ENCODE results near the gene ME3.
"Not testable (repeated sequence)": the region's sequence is repeated elsewhere in the genome, so short reads cannot be mapped to it uniquely, and the experiment has no call there.

ME3 gene

DNA sequence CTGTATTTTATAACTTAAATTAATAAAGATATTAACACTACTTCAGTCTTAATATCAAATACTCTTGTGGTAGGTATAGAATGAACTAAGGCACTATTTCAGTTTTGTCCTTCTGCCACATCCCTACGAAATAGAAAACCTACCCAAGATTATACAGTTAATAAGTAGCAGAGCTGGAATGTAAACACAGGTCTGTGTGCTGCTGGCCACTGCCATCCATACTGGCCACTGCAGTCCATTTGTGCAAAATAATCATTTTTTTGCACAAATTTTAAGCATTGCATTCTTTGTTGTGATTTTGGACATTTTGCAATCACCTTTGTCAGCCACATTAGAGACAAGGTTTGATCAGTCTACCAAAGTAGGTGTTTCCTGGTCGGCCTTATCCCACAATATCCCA, 91.9 kb downstream of the ME3 start:
- DNase-seq: no peak

DNA sequence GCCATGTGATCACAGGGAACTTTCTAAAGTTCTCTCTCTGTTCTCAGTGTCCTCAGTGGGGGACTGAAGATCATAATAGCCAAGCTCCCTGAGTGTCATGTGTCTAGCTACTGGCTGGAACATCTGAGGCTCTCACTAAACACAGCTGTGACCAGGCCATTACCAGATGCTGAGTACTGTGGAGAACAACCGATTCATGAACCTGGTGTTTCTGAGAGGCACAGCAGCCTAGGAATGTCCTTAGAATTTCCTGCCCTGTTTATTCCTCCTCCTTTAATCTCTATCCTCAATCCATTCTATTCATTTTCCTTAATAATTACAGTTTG, 93.0 kb downstream of the ME3 start:
- no peak for DNase-seq

DNA sequence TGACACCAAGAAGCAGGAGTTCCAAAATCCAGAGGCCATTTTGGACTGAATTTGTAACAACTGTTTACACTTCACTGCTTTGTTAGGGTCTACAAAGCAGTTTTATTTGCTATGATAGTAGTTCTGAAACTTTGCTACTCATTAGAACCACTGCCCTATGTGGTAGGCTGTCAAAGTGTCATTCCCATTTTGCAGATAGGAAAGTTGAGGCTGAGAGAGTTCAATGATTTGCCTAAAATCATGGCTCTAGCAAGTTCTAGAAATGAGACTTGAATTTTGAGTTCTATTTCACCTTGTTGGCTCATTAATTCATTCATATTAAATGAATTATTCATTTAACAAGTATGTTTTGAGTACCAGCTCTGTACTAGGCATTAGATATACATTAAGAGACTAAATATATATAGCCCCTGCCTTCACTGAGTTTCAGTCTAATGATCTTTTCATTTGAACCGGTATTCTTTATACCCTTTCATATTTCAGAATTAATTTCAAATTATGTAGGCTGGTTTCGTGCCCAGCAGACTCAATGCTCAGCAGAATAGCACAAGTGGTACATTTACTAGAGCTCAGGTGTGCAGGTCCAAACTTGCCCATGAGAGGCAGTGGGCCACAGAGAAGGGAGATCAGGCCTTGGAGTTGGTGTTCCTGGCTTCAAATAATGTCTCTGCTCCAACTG, 93.5 kb downstream of the ME3 start:
- no peak for DNase-seq

DNA sequence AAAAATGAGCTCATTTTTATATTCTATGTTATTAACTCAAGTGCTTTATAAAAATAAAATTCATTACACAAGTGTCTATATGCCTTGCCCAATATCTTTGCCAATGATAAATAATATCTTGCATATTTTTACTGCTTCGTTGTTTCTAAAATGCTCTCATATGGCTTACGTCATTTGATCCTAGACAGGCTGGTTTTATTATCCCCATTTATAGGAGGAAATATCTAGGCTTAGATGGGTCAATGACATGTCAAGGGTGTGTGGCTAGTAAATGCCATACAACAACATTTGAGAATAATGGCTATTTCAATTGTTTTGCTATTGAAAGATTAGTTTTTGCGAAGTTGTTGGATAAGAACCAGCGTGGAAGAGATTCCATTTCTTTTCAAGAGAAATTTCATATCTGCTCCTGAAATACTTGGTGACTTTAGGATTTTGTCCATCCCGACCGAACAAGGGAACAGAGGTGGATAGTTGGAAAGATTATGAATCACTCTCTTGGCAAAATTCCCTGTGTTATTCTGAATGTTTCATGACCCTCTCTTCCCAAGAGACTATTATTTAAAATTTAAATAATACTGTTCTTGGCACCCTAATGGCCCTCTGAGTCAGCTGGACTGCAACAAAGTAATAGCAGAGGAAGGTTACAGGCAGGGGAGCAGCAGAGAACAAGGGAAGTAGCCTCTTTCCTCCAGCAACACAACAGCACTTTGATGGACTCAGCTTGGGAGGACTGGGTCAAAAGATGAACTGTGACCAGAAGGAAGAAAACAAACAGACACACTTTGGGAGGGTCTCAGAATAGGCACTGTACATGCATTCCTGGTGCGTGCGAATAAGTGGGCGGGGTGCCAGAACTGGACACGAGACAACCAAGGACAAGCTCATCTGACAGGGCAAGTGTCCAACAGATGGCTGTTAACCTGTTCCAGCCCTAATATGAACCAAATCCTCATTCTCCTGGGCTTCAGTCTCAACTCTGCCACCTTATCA, 94.5 kb downstream of the ME3 start:
- peak; percentile 78 for DNase-seq

DNA sequence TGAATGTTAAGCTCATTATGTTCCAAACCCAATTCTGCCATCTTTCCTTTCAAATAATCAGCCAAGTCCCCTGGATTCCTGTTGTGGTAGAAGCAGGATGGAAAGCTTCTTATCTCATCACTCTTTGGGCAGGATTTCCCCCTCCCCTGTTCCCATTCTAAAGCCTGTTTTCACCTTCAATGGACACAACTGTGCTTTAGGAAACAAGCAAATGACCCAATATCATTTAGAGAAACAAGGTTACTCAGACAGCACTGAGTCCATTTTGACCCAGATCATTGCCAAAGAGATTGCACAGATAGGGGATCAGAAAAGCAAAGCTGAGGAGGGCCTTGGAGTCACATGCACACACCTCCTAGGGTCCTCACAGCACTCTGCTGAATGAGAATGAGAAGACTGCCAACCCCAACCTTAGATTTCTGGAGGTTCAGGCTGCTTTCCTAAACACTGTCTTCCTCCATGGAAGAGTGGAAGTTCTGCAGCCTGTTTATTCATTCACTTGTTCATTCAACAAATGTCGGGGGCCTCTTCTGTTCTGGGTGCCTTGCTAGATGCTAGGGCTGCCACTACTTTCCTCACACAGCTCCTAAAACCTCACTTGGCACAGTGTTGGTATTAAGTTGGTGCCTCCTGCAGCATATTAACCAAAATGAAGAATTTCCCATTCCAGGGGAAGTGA, 95.3 kb downstream of the ME3 start:
- no peak for DNase-seq

DNA sequence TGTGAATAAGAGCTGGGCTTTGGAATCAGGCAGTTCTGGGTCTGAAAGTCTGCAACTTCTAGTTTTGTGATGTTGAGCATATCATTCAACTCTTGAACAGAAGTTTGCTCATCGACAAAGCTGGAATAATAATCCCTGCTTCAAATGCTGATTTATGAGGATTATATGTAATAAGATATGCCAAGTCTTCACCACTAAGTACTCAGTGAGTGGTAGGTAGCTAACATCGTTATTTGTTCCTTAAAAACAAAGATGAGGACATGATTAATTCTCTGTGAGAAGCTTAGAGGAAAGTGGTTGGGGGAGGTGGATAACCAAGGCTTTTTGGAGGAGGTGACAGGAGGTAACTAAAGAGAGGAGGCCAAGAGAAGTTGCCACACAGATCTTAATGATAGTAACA, 96.5 kb downstream of the ME3 start:
- no peak for DNase-seq

DNA sequence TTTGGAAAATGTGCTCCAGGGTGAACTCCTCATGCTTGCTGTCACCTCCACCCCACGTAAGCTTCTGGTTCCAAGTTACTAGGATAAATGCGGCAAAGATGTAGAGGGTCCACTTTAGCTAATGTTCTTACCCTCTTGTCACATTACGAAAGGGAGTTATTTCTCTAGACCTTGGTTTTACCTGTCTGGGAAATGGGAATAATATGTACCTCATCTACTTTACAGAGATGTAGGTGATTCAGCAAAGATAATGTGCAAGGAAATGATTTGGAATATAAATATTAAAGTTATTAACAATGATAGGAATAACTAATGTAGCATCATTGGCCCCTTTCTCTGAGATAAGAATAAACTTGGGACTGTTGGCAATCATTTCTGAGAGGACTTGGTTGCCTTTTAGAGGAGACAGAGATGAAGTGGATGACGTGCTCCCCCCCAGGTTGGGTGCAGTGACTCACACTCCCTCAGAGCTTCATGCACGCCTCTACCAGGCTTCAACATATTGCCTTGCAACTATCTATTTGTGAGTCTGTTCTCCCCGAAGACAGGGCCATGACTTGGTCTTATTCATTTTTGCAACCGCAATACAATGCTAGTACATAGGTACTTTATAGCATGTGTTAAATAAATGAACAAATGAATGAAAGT, 97.1 kb downstream of the ME3 start:
- no peak for DNase-seq

DNA sequence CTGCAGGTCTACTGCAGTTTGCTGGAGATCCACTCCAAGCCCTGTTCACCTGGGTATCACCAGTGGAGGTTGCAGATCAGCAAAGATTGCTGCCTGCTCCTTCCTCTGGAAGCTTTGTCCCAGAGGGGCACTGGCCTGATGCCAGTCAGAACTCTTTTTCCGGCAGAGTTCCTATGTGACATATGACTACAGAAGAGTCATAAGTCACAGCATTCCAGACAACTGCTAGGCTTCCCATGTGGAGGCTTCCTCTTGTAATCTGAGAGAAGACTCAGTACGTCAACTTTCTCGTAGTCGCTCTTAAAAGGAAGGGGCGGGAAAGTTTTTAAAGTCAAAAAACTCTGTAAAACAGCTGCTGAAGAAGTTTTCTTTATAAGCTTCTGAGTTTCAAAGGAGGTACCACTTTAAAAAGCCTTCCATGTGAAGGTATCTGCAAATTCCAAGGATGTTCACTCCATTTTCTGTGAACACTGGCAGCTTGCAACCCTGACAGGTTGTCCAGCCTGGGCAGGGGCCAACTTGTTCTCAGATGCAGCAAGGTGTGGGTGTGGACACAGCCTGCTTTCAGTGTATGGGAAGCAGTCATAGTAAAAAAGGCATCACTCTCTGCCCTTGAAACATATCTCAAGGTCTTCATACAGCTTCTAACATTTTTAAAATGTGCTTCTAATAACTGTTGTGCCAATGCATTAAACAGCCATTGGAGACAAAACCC, 97.8 kb downstream of the ME3 start:
- DNase-seq: no peak

DNA sequence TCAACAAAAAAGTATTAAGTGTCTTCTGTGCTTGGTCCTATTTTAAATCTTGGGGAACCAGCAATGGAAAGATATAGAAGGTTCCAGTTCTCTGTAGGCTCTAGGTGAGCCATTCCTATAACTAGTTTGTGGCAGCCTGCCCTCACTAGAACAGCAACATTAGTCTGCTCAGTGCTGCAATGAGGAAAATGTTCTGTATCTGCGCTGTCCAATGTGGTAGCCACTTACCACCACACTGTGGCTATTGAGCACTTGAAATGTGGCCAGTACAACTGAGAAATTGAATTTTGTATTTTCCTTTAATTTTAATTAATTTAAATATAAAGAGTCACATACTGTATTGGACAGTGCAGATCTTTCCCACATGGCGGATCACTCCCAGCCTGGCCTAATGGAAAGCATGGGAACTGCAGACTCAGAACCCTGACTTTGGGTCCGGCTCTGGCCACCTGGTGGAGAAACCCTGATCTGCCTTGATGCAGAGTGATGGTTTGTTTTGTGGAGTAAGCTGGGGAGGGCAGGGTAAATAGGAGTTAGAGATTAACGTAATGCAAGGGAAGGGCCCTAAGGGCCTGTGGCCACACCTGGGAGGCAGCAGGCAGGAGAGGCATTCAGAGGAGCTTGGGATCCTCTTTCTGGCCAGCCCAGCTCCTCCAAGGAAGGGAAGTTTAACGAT, 101.0 kb downstream of the ME3 start:
- DNase-seq: no peak

DNA sequence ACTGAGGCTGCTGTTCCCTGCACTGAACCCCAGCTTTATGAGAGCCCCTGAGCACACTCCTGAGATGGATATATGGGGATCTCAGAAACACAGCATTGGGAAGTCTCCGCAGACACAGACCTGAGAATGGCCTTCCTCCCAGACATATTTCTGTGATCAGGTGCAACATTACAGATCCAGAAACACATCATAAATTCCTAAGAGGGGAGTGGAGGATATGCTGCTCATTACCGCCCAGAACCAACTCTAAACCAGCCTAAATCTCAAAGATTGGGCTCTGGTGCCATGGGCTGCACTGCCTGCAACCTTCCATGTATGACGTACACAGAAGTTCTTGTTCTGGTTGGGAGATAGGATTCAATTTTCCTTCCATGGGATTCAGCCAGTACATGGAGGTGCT, 102.0 kb downstream of the ME3 start:
- no peak for DNase-seq

DNA sequence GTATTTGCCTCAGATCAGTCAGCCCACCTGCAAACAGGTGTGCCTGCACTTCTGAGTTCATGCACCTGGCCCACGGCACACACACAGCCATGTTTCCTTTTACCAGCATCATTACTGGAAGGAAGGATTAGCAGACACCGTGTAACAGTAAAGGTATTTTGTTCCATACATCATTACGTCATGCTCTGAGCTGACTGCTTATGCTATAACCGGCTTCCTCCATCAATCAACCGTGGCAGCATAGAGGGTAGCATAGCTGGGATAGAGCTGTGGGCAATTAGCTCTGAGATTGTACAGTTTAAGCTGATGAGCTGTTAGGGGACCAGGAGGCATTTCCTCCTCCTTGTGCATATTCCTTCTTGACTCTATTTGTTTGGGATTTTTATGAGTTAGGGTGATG, 102.4 kb downstream of the ME3 start:
- DNase-seq: no peak

DNA sequence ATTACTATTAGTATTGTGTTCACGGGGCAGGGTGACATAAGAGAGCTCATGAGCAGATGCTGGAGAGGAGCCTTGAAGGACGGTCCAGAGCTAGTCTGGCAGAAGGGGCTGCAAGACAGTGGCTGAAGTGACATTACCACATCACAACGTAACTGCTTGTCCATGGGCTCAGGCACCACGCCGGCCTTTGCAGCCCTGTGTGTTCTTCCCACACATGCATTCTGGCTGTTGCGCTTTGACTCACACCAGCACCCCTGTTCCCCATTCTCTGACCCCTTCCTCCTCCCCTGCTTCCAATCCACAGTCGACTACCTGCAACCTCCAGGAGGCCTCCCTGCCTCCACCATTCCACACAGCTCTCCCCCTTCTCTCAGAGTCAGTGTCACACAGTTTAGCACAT, 103.3 kb downstream of the ME3 start:
- DNase-seq: no peak

DNA sequence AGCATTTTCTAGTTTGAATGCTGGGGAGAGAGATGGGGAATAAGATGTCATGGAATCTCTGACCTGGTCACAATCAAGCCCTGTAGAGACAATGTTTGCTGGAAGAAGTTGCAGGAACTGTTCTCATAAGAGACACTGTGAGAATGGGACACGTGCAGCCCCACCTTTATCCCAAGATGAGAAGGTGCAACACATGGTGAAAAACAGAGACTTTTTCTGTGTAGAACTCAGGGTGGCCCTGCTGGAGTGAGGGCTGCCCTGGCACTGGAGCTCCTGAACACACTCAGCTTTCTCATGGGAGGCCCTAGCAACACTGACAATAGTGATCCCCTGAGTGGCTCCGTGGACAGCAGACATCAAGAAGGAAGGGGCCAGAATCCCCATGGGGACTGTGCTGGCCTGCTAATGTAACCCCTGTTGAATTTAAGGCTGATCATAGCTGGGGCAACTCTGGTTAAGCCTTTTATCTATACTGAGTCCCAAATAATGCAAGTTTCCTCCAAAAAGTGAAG, 106.6 kb downstream of the ME3 start:
- DNase-seq: no peak

DNA sequence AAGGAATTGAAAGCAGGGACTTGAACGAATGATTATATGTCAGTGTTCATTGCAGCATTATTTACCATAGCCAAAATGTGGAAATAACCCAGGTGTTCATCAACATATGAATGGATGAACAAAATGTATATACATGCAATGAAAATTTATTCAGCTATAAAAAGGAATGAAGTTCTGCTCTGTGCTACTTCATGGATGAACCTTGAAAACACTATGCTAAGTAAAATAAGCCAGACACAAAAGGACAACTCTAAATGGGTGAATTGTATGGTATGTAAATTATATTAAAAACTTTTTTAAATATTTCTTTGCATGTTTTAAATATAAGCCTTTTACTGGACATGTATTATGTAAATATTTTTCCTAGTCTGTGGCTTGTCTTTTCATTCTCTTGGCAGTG, 107.0 kb downstream of the ME3 start:
- DNase-seq: no peak

DNA sequence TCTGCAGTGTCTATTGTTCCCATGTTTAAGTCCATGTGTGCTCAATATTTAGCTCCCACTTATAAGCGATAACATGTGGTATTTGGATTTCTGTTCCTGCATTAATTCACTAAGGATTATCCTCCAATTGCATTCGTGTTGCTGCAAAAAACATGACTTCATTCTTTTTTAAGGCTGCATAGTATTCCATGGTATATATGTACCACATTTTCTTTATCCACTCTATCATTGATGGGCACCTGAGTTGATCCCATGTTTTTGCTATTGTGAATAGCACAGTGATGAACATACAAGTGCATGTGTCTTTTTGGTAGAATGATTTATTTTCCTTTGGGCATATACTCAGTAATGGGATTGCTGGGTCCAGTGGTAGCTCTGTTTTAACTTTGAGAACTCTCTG, 109.6 kb downstream of the ME3 start:
- not testable (repeated sequence) for DNase-seq

DNA sequence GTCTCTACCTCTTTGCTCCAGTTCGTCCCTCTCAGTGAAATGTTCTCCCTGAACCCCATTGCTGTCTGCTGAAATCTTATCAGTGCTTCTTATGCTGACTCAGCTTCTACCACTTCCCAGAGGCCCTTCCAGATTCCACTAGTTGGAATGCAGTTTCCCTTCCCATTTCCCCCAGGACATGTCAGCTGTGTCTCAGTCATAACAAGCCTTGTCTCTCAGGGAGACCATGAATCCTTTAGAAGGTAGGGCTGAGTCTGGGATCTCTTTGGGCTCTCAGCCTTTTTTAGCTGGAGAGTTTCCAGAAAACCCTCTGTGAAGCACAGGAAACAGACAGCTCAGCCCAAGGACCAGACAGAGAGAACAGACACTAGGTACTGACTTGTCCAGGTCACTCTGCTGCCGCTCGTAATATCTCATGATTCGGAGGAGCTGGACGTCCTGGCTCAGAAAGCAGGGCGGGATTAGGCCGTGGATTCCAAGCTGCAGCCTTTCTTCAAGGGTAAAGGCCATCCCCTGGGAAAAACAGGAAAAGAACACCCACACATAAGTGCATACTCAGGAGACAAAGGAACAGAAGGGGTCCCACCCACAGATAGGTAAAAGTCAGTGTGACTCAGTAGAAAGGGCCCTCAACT, 113.0 kb downstream of the ME3 start:
- no peak for DNase-seq

DNA sequence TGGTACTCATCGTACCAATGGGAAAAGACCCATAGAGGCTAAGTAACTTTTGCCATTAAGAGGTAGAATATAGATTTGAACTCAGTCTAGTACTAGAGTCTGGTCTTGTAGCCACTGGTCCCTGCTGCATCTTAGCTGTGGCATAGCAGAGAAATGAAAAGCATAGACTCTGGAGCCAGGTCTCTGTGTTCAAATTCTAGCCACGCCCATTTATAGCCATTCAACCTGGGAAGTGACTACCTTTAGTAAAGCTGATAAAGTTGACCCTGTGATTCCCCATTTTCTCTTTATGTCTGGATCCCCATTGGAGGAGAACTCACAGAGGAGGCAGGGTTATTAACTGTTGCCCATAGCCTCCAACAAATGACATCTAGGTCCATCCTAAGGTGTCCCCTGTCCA, 113.6 kb downstream of the ME3 start:
- DNase-seq: no peak

DNA sequence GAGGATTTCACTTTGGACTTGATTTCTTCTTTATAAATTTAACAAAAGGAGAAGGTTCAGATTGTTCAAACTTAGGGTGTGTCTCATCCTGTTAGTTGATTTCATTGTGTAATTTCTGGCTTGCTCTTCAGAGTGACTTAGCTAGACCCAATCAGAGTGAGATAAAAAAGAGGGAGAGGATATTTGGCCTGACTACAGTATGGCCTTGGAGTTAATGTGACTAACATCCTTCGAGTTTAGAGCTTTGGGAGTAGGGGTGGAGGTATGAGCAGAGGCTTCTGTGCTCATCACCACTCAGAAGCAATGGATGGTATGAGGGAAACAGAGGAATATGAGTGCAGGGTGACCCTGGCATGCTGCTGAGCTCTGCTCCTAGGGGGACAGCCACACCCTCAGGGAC, 114.2 kb downstream of the ME3 start:
- DNase-seq: no peak

DNA sequence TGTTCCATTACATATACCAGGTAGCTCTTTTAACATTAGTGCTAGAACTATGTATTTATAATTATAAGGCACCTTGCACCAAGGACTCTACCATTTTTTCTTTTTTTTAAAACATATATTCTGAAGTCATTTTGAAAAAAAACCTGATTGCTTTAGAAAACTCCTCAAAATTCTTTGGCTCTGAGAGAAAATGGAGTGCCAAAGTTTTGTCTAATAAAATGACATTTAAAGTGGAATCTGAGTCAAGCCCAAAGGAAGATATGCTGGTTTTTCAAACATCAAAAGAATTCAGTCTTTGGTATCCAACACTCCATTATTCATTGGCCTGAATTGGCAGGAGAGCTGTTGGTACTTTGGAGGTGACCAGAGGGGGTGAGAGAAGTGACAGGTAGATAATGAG, 116.5 kb downstream of the ME3 start:
- DNase-seq: no peak

DNA sequence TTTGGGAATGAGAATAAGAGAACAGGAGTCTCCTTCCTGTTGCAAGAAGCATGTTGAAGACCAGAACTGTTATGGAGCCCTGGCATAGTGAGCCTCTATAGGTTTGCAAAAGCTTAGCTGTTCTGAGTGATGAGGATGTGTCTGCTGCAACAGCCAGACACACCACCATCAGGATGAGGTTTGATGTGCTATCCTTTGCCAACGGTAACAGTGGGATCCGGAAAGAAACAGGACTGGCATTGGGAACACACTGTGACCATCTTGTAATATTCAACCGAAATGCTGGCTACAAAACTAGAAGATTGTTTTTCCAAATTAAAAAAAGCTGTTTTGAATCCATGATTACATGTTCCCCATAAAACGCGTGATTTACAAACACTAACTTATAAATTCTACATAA, 117.0 kb downstream of the ME3 start:
- no peak for DNase-seq

DNA sequence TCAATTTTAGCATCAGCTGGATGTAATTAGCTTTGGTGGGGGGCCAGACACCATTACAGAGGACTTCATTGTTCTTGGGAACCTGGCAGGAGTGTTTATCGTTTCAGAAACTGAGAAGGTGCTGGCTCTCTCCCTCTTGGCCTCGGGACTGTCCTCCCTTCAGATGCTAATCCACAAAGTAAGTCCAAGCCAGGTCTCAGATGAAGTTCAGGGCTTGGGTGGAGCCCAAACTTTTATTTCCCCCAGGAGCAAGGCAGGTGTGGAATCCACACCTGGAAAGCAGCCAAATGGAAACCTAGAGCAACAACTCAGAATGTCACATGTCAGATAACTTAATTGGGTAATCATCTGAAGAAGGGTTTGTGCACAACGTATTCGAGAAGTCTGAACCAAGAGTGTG, 119.2 kb downstream of the ME3 start:
- DNase-seq: no peak
